ENCODE data around the gene TSEN54. TPM values are rescaled to one million over a fixed set of nuclear protein-coding genes. Genes with fewer than 3 reads are reported as not detected.

Gene TSEN54
- total and polyA plus RNA-seq, 5 donors from 2014 or later: 35.2 to 54.6 (median 52.3) TPM

DNA sequence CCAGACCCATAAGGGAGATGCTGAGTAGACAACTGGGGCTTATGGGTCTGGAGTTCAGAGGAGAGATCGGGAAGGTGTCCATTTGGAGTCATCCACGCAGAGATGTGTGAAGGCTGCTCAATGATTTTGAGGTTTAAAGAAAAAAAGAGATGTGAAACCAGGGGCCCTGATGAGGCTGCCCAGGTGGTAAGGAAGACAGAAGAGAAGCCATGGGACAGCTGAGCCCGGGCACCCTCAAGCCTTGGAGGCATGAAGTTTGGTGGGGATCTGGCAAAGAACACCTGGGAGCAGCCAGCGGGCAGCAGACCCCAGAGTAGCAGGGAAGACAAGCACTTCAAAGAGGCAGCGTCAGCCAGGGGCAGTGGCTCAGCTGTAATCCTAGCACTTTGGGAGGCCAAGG lies 50.5 kb downstream of the TSEN54 start:
- Histone ChIP-seq H3K4me3 (ENCODE audit: low read depth, low read length) (no peak overlapping the region), H3K36me3 (ENCODE audit: control insufficient read depth, insufficient read depth, low read length) (peaks cover 29% of the 10 kb centered on the region), H3K27me3 (ENCODE audit: control insufficient read depth, insufficient read depth, low read length) (no peaks in the 10 kb centered on the region), H3K4me1 (ENCODE audit: control insufficient read depth, insufficient read depth, low read length, poor library complexity, severe bottlenecking) (no peaks in the 10 kb centered on the region), H3K27ac (ENCODE audit: insufficient read depth, low read length, poor library complexity, severe bottlenecking) (no peak overlapping the region), H3K9me3 (ENCODE audit: control insufficient read depth in 2 of 2, low read length in 2 of 2) (no peaks in the 10 kb centered on the region)
- Mint-ChIP-seq H3K36me3 (peaks cover 20% of the 10 kb centered on the region), H3K4me1 (peaks cover 0 to 3% (median 0%) of the 10 kb centered on the region in 4 donors), H3K9me3 (no peaks in the 10 kb centered on the region), H3K27ac (no peak overlapping the region), H3K27me3 (no peaks in the 10 kb centered on the region), H3K4me3 (no peak overlapping the region)
- no peak for ATAC-seq (ENCODE audit: low read depth in 2 of 2)
- no peak for DNase-seq

DNA sequence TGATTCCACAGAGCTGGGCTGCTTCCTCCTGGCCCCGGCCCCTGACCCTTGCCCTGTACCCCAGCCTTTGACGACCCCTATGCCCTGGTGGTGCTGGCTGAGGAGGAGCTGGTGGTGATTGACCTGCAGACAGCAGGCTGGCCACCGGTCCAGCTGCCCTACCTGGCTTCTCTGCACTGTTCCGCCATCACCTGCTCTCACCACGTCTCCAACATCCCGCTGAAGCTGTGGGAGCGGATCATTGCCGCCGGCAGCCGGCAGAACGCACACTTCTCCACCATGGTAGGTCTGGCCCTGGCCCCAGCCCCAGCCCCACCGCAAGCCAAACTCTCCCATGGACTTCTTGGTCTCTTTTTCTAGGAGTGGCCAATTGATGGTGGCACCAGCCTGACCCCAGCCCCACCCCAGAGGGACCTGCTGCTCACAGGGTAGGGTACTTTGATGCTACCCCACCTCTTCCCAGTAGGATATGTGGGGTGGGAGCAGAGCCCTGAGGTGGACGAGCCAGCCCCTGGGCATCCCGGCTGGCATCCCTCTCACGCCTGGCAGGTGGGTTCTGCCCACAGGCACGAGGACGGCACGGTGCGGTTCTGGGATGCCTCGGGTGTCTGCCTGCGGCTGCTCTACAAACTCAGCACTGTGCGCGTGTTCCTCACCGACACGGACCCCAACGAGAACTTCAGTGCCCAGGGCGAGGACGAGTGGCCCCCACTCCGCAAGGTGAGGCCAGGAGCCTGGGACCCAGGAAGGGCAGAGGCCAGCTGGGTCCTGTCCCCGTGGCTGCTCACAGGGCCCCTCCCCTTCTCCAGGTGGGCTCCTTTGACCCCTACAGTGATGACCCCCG lies 52.3 kb downstream of the TSEN54 start:
- Histone ChIP-seq H3K27ac (ENCODE audit: insufficient read depth, low read length, poor library complexity, severe bottlenecking) (no peak overlapping the region), H3K9me3 (ENCODE audit: control insufficient read depth in 2 of 2, low read length in 2 of 2) (no peaks in the 10 kb centered on the region), H3K36me3 (ENCODE audit: control insufficient read depth, insufficient read depth, low read length) (peaks cover 21% of the 10 kb centered on the region), H3K4me1 (ENCODE audit: control insufficient read depth, insufficient read depth, low read length, poor library complexity, severe bottlenecking) (no peaks in the 10 kb centered on the region), H3K4me3 (ENCODE audit: low read depth, low read length) (no peak overlapping the region), H3K27me3 (ENCODE audit: control insufficient read depth, insufficient read depth, low read length) (no peaks in the 10 kb centered on the region)
- peaks cover 14% of the 10 kb centered on the region for H3K36me3 Mint-ChIP-seq
- ATAC-seq (ENCODE audit: low read depth in 2 of 2): no peak
- H3K27ac Mint-ChIP-seq: no peak overlapping the region
- no peak overlapping the region for H3K4me3 Mint-ChIP-seq
- no peaks in the 10 kb centered on the region for H3K27me3 Mint-ChIP-seq
- H3K4me1 Mint-ChIP-seq: peaks cover 0 to 3% (median 0%) of the 10 kb centered on the region in 4 donors
- no peaks in the 10 kb centered on the region for H3K9me3 Mint-ChIP-seq
- no peak for DNase-seq

DNA sequence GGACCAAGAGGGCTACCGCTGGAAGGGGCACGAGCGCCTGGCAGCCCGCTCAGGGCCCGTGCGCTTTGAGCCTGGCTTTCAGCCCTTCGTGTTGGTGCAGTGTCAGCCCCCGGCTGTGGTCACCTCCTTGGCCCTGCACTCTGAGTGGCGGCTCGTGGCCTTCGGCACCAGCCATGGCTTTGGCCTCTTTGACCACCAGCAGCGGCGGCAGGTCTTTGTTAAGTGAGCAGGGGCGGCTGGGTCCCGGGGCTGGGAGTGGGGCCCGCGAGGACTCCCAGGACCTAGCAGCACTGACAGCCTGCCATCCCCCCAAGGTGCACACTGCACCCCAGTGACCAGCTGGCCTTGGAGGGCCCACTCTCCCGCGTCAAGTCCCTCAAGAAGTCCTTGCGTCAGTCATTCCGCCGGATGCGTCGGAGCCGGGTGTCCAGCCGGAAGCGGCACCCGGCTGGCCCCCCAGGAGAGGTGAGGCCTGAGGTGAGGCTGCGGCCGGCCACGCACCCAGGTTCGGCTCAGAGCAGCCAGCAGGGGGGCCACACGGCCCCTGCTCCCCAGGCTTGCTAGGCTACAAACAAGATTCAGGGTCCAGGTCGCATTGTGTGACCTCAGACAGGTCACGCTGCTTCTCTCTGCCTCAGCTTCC lies 53.8 kb downstream of the TSEN54 start:
- Histone ChIP-seq H3K4me1 (ENCODE audit: control insufficient read depth, insufficient read depth, low read length, poor library complexity, severe bottlenecking) (no peaks in the 10 kb centered on the region), H3K27me3 (ENCODE audit: control insufficient read depth, insufficient read depth, low read length) (no peaks in the 10 kb centered on the region), H3K9me3 (ENCODE audit: control insufficient read depth in 2 of 2, low read length in 2 of 2) (no peaks in the 10 kb centered on the region), H3K27ac (ENCODE audit: insufficient read depth, low read length, poor library complexity, severe bottlenecking) (no peak overlapping the region), H3K4me3 (ENCODE audit: low read depth, low read length) (no peak overlapping the region), H3K36me3 (ENCODE audit: control insufficient read depth, insufficient read depth, low read length) (peaks cover 11% of the 10 kb centered on the region)
- Mint-ChIP-seq H3K27ac (no peak overlapping the region), H3K4me1 (peaks cover 0 to 3% (median 0%) of the 10 kb centered on the region in 4 donors), H3K4me3 (no peak overlapping the region), H3K27me3 (no peaks in the 10 kb centered on the region), H3K36me3 (peaks cover 14% of the 10 kb centered on the region), H3K9me3 (no peaks in the 10 kb centered on the region)
- ATAC-seq (ENCODE audit: low read depth in 2 of 2) (no peak), DNase-seq (no peak)

DNA sequence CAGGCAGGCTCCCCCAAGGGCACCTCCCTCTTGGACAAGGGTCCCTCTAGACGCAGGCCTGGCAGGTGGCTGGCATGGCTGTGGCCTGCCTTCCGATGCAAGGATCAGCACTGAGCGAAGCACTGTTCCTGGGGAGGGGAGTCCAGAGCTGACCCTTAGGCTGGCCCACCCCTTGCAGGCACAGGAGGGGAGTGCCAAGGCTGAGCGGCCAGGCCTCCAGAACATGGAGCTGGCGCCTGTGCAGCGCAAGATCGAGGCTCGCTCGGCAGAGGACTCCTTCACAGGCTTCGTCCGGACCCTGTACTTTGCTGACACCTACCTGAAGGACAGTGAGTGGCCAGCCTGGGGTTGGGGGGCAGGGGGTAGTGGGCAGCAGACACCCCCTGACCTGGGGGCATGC lies 54.4 kb downstream of the TSEN54 start:
- Histone ChIP-seq H3K4me1 (ENCODE audit: control insufficient read depth, insufficient read depth, low read length, poor library complexity, severe bottlenecking) (no peaks in the 10 kb centered on the region), H3K4me3 (ENCODE audit: low read depth, low read length) (no peak overlapping the region), H3K36me3 (ENCODE audit: control insufficient read depth, insufficient read depth, low read length) (peaks cover 5% of the 10 kb centered on the region), H3K27me3 (ENCODE audit: control insufficient read depth, insufficient read depth, low read length) (no peaks in the 10 kb centered on the region), H3K9me3 (ENCODE audit: control insufficient read depth in 2 of 2, low read length in 2 of 2) (no peaks in the 10 kb centered on the region), H3K27ac (ENCODE audit: insufficient read depth, low read length, poor library complexity, severe bottlenecking) (no peak overlapping the region)
- Mint-ChIP-seq H3K4me1 (peaks cover 0 to 3% (median 0%) of the 10 kb centered on the region in 4 donors), H3K27me3 (no peaks in the 10 kb centered on the region), H3K36me3 (peaks cover 12% of the 10 kb centered on the region), H3K9me3 (no peaks in the 10 kb centered on the region), H3K27ac (no peak overlapping the region), H3K4me3 (no peak overlapping the region)
- DNase-seq (no peak), ATAC-seq (ENCODE audit: low read depth in 2 of 2) (no peak)

DNA sequence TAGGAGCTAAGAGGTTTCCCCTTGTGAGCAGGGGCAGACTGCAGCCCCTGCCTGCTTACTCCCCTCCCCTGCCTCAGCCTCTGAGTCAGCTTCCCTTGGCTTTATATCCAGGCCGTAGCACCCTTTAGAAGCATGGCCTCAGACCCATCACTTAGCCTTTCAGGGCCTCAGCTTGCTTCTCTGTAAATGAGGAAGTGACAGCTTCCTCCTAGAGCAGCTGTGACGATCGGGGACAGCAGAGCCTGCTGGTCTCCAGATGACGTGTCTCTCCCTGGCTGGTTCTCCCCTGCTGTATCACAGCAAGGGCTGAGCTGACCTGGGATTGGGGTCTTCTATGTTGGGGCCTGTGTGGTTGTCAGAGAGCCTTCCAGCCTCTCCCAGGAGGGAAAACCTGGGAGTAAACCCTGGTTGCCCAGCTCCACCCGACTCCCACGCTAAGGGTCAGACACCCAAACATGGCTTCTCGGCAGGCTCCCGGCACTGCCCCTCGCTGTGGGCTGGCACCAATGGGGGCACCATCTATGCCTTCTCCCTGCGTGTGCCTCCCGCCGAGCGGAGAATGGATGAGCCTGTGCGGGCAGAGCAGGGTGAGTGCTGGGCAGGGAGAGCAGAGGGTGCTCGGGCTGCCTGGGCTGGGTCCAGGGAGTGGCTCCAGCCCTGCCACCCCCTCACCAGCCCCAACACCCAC lies 55.0 kb downstream of the TSEN54 start:
- DNase-seq: peak in 1 of 3 donors; percentile 27
- no peaks in the 10 kb centered on the region for H3K9me3 Mint-ChIP-seq
- no peak overlapping the region for H3K4me3 Mint-ChIP-seq
- H3K27me3 Mint-ChIP-seq: no peaks in the 10 kb centered on the region
- H3K27me3 ChIP-seq (ENCODE audit: control insufficient read depth, insufficient read depth, low read length): no peaks in the 10 kb centered on the region
- H3K36me3 Mint-ChIP-seq: peaks cover 6% of the 10 kb centered on the region
- no peak overlapping the region for H3K4me3 ChIP-seq (ENCODE audit: low read depth, low read length)
- H3K27ac ChIP-seq (ENCODE audit: insufficient read depth, low read length, poor library complexity, severe bottlenecking): no peak overlapping the region
- H3K9me3 ChIP-seq (ENCODE audit: control insufficient read depth in 2 of 2, low read length in 2 of 2): no peaks in the 10 kb centered on the region
- H3K4me1 ChIP-seq (ENCODE audit: control insufficient read depth, insufficient read depth, low read length, poor library complexity, severe bottlenecking): no peaks in the 10 kb centered on the region
- H3K36me3 ChIP-seq (ENCODE audit: control insufficient read depth, insufficient read depth, low read length): no peaks in the 10 kb centered on the region
- no peak overlapping the region for H3K27ac Mint-ChIP-seq
- ATAC-seq (ENCODE audit: low read depth in 2 of 2): peak; percentile 52 to 61
- H3K4me1 Mint-ChIP-seq: peaks cover 0 to 3% (median 0%) of the 10 kb centered on the region in 4 donors

DNA sequence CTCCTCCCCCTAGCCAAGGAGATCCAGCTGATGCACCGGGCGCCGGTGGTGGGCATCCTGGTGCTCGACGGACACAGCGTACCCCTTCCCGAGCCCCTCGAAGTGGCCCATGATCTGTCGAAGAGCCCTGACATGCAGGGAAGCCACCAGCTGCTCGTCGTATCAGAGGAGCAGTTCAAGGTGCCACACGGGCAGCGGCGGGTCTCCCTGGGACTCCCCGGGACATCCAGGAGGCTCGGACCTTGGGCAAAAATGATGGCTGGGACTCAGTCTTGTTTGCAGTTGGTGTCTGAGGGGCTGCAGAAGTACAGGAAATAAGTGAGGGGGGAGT lies 55.5 kb downstream of the TSEN54 start:
- Mint-ChIP-seq H3K4me3 (peak overlapping the region in 1 of 4 donors; percentile 21), H3K4me1 (peaks cover 0 to under 1% (median 0%) of the 10 kb centered on the region in 4 donors), H3K9me3 (no peaks in the 10 kb centered on the region), H3K27me3 (no peaks in the 10 kb centered on the region), H3K27ac (no peak overlapping the region), H3K36me3 (peaks cover 1% of the 10 kb centered on the region)
- Histone ChIP-seq H3K36me3 (ENCODE audit: control insufficient read depth, insufficient read depth, low read length) (no peaks in the 10 kb centered on the region), H3K27me3 (ENCODE audit: control insufficient read depth, insufficient read depth, low read length) (no peaks in the 10 kb centered on the region), H3K4me1 (ENCODE audit: control insufficient read depth, insufficient read depth, low read length, poor library complexity, severe bottlenecking) (no peaks in the 10 kb centered on the region), H3K27ac (ENCODE audit: insufficient read depth, low read length, poor library complexity, severe bottlenecking) (no peak overlapping the region), H3K9me3 (ENCODE audit: control insufficient read depth in 2 of 2, low read length in 2 of 2) (no peaks in the 10 kb centered on the region), H3K4me3 (ENCODE audit: low read depth, low read length) (no peak overlapping the region)
- ATAC-seq (ENCODE audit: low read depth in 2 of 2) (no peak), DNase-seq (no peak)

DNA sequence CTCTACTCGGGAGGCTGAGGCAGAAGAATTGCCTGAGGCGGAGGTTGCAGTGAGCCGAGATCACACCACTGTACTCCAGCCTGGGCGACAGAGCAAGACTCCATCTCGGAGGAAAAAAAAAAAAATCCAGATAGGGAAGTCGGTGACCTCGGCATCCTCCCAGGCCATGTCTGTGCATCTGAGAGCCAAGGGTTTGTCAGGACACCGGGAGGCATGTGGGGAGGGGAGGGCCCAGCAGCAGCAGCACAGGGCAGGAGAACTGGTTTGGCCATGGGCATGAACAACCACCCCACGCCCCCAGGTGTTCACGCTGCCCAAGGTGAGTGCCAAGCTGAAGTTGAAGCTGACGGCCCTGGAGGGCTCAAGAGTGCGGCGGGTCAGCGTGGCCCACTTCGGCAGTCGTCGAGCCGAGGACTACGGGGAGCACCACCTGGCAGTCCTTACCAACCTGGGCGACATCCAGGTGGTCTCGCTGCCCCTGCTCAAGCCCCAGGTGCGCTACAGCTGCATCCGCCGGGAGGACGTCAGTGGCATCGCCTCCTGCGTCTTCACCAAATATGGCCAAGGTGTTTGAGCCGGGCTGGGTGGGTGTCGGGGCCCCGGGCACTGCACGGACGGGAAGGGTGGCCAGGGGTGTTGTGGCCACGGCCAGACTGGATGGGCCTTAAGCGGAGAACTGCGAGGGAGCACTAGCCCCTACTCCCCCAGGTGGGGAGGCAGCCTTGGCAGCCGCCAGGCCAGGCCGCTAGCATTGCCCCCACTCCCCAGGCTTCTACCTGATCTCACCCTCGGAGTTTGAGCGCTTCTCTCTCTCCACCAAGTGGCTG lies 56.6 kb downstream of the TSEN54 start:
- no peaks in the 10 kb centered on the region for H3K27me3 Mint-ChIP-seq
- no peaks in the 10 kb centered on the region for H3K4me1 Mint-ChIP-seq
- no peak overlapping the region for H3K4me3 ChIP-seq (ENCODE audit: low read depth, low read length)
- H3K27ac Mint-ChIP-seq: no peak overlapping the region
- DNase-seq (no peak), ATAC-seq (ENCODE audit: low read depth in 2 of 2) (no peak)
- H3K9me3 Mint-ChIP-seq: no peaks in the 10 kb centered on the region
- no peak overlapping the region for H3K27ac ChIP-seq (ENCODE audit: insufficient read depth, low read length, poor library complexity, severe bottlenecking)
- no peaks in the 10 kb centered on the region for H3K36me3 Mint-ChIP-seq
- no peaks in the 10 kb centered on the region for H3K36me3 ChIP-seq (ENCODE audit: control insufficient read depth, insufficient read depth, low read length)
- H3K27me3 ChIP-seq (ENCODE audit: control insufficient read depth, insufficient read depth, low read length): no peaks in the 10 kb centered on the region
- no peaks in the 10 kb centered on the region for H3K4me1 ChIP-seq (ENCODE audit: control insufficient read depth, insufficient read depth, low read length, poor library complexity, severe bottlenecking)
- no peak overlapping the region for H3K4me3 Mint-ChIP-seq
- no peaks in the 10 kb centered on the region for H3K9me3 ChIP-seq (ENCODE audit: control insufficient read depth in 2 of 2, low read length in 2 of 2)
